CD4-positive, alpha-beta T cell (primary cell): ENCODE measurements around the gene VIPR2. TPM values are rescaled to one million over a fixed set of nuclear protein-coding genes. Genes with fewer than 3 reads are reported as not detected.

ENCODE experiments used
- ATAC-seq: fragments of 200-7000 bp; cut with Tn5 transposase; one replicate; pipeline ENCODE4 v1.10.0; 2022; ENCODE audit warnings: mild to moderate bottlenecking; ENCODE audit not compliant: poor library complexity
- CTCF ChIA-PET: fragments of 350-600 bp; sonication (Branson Sonifier 250); formaldehyde crosslinking; loops from one replicate; lab custom pipeline; 2021; ENCODE audit warnings: antibody characterized with exemption, inconsistent platforms; lab: Charles Lee
- POLR2A ChIA-PET: fragments of 350-600 bp; sonication (Branson Sonifier 250); formaldehyde crosslinking; loops from one replicate; lab custom pipeline; 2021; ENCODE audit warnings: antibody characterized with exemption, inconsistent platforms; lab: Charles Lee
- DNase-seq, 14 experiments: peaks; one replicate each; pipeline ENCODE4 v3.0.0-alpha.2; 2013 to 2020; ENCODE audit warnings: mixed read lengths in 2 of 14
- H3K27ac ChIP-seq, 2 donors: one replicate each; pipeline versions ENCODE4 v1.5.1 to v1.7.0; 2013; ENCODE audit warnings: low read length in 2 of 2, low read depth in 1 of 2, mild to moderate bottlenecking in 1 of 2
- H3K27me3 ChIP-seq, 2 experiments: 1 replicate in 1 of 2; 2 replicates in 1 of 2; pipeline versions ENCODE4 v1.6.1 to v1.7.0; 2013; ENCODE audit warnings: low read length in 2 of 2, control low read depth in 1 of 2, mild to moderate bottlenecking in 1 of 2, moderate library complexity in 1 of 2; ENCODE audit not compliant: insufficient read depth in 2 of 2, control insufficient read depth in 1 of 2
- H3K36me3 ChIP-seq: one replicate; pipeline ENCODE4 v1.6.1; 2013; ENCODE audit warnings: low read length, control low read depth; ENCODE audit not compliant: insufficient read depth
- H3K4me1 ChIP-seq: one replicate; pipeline ENCODE4 v1.6.1; 2013; ENCODE audit warnings: low read length, control low read depth; ENCODE audit not compliant: insufficient read depth
- H3K4me3 ChIP-seq: one replicate; pipeline ENCODE4 v1.5.1; 2013; ENCODE audit warnings: mild to moderate bottlenecking, low read length, moderate library complexity
- H3K9me3 ChIP-seq, 2 experiments: 1 replicate in 1 of 2; 2 replicates in 1 of 2; pipeline versions ENCODE4 v1.6.1 to v1.7.0; 2013; ENCODE audit warnings: low read length in 2 of 2, mild to moderate bottlenecking in 2 of 2, control low read depth in 1 of 2, moderate library complexity in 1 of 2; ENCODE audit not compliant: control insufficient read depth in 1 of 2, insufficient read depth in 1 of 2
- H3K27ac Mint-ChIP-seq: one replicate; pipeline ENCODE4 v1.8.0; 2020; ENCODE audit warnings: mixed read lengths
- H3K27me3 Mint-ChIP-seq: one replicate; pipeline ENCODE4 v1.8.0; 2021; ENCODE audit warnings: mixed read lengths
- H3K36me3 Mint-ChIP-seq: one replicate; pipeline ENCODE4 v1.8.0; 2021; ENCODE audit warnings: low read depth, mixed read lengths
- H3K4me1 Mint-ChIP-seq: one replicate; pipeline ENCODE4 v1.8.0; 2021; ENCODE audit warnings: low read depth, mixed read lengths
- H3K4me3 Mint-ChIP-seq: one replicate; pipeline ENCODE4 v1.8.0; 2020; ENCODE audit warnings: mild to moderate bottlenecking, mixed read lengths
- H3K9me3 Mint-ChIP-seq: one replicate; pipeline ENCODE4 v1.8.0; 2020; ENCODE audit warnings: mixed read lengths
- intact Hi-C, 2 experiments: fragments of 100-400 bp; cut with DNase I in 1 of 2; cut with micrococcal nuclease in 1 of 2; formaldehyde crosslinking; loops; one replicate each; pipeline versions ENCODE4 v1.15.1 to v1.9.0; 2023 to 2025; cut with DNase I, micrococcal nuclease
- total RNA-seq, 174 experiments: library from RNA in 2 of 174; stranded (reverse) in 2 of 174; gene quantifications; one replicate each; pipeline ENCODE4 v1.2.3 and lab custom pipeline; 2021 to 2026
- TF ChIP-seq, protein P1 (sequence below): fragments of 200-600 bp; IDR thresholded peaks from one replicate; pipeline ENCODE4 v1.8.0; 2022; ENCODE audit warnings: antibody characterized with exemption, mild to moderate bottlenecking

The VIPR2 gene
- total RNA-seq, 2 experiments from 2014 or later, result 0.59 to 0.80 TPM

DNA sequence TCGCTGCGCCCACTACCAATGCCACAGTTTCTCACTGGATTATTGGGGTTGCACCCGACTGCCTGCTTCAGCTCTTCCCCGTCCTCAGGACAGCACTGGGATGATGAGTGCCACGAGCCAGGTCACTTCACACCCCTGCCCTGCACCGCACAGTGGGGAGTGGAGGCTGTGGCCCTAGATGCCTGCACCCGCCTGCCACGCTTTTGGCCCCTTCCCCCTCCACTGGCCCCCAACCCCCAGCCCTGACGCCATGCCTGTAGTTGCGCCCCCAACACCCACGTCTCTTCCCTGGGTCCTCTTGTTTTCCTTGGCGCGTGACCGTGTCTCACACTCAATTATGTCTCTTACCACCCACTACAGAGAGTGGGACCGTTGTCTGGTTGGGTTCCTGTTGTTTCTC, 134.3 kb downstream of the VIPR2 start:
- Histone ChIP-seq H3K4me3 (no peak overlapping the region), H3K4me1 (no peaks in the 10 kb centered on the region), H3K36me3 (no peaks in the 10 kb centered on the region), H3K9me3 (peaks cover 0 to 16% of the 10 kb centered on the region in 2 experiments), H3K27me3 (no peaks in the 10 kb centered on the region), H3K27ac (no peak overlapping the region)
- intact Hi-C loops, result no loop called here
- no peaks in the 10 kb centered on the region for H3K9me3 Mint-ChIP-seq
- no peak overlapping the region for H3K27ac Mint-ChIP-seq
- no peaks in the 10 kb centered on the region for H3K27me3 Mint-ChIP-seq
- ATAC-seq, result no peak
- no peak overlapping the region for H3K4me3 Mint-ChIP-seq
- no peaks in the 10 kb centered on the region for H3K36me3 Mint-ChIP-seq
- ChIA-PET POLR2A (no interaction called here), CTCF (no interaction called here)
- H3K4me1 Mint-ChIP-seq, result peaks cover 19% of the 10 kb centered on the region
- DNase-seq, result no peak
- TF ChIP-seq, protein P1, sequence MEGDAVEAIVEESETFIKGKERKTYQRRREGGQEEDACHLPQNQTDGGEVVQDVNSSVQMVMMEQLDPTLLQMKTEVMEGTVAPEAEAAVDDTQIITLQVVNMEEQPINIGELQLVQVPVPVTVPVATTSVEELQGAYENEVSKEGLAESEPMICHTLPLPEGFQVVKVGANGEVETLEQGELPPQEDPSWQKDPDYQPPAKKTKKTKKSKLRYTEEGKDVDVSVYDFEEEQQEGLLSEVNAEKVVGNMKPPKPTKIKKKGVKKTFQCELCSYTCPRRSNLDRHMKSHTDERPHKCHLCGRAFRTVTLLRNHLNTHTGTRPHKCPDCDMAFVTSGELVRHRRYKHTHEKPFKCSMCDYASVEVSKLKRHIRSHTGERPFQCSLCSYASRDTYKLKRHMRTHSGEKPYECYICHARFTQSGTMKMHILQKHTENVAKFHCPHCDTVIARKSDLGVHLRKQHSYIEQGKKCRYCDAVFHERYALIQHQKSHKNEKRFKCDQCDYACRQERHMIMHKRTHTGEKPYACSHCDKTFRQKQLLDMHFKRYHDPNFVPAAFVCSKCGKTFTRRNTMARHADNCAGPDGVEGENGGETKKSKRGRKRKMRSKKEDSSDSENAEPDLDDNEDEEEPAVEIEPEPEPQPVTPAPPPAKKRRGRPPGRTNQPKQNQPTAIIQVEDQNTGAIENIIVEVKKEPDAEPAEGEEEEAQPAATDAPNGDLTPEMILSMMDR, result no peak

DNA sequence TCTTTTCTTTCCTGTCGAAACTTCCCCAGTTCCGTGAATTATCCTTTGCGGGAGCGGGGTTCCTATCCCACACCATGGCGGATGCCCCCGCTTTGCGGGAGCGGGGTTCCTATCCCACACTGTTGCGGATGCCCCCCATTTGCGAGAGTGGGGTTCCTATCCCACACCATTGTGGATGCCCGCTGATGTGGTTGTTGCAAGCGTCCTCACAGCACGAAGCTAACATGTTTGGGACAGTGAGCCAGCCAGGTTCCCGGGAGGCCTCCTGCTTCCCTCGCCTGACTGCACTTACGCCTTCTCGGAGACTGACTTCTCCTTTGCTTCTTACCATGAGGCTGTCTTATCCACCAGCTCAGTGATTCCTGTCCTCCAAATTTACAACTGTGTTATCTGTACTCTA, 134.7 kb downstream of the VIPR2 start:
- Histone ChIP-seq H3K4me1 (no peaks in the 10 kb centered on the region), H3K36me3 (no peaks in the 10 kb centered on the region), H3K27ac (no peak overlapping the region), H3K4me3 (no peak overlapping the region), H3K9me3 (peaks cover 0 to 16% of the 10 kb centered on the region in 2 experiments), H3K27me3 (no peaks in the 10 kb centered on the region)
- TF ChIP-seq, protein P1, result no peak
- intact Hi-C loops, result no loop called here
- POLR2A ChIA-PET, result no interaction called here
- Mint-ChIP-seq H3K36me3 (no peaks in the 10 kb centered on the region), H3K9me3 (no peaks in the 10 kb centered on the region), H3K27me3 (no peaks in the 10 kb centered on the region), H3K4me3 (no peak overlapping the region), H3K4me1 (peaks cover 19% of the 10 kb centered on the region), H3K27ac (no peak overlapping the region)
- CTCF ChIA-PET, result no interaction called here
- DNase-seq (no peak), ATAC-seq (no peak)

DNA sequence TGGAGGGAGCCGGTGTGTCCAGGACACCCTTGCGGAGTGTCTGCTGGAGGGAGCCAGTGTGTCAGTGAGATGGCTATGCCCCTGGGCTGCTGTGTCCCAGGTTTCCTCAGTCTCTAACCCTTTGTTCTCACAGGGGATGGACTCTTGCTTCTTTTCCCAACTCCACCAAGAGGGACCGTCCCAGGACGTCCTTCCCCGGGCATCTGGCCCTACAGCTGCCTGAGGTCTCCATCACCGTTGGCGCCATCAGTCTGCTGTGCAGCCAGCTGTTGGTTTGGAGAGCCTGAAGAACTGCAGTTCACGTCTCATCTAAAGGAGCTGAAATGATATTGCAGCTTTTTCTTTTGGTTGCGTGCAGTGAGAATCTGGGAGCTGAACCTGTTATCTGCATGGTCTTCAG, 136.2 kb downstream of the VIPR2 start:
- no peak for DNase-seq
- peaks cover 4% of the 10 kb centered on the region for H3K27me3 Mint-ChIP-seq
- no peak overlapping the region for H3K4me3 Mint-ChIP-seq
- Histone ChIP-seq H3K9me3 (peaks cover 0 to 7% of the 10 kb centered on the region in 2 experiments), H3K36me3 (no peaks in the 10 kb centered on the region), H3K4me3 (no peak overlapping the region), H3K4me1 (no peaks in the 10 kb centered on the region), H3K27me3 (no peaks in the 10 kb centered on the region), H3K27ac (no peak overlapping the region)
- no peaks in the 10 kb centered on the region for H3K36me3 Mint-ChIP-seq
- TF ChIP-seq, protein P1, result no peak
- CTCF ChIA-PET, result no interaction called here
- no peak overlapping the region for H3K27ac Mint-ChIP-seq
- H3K9me3 Mint-ChIP-seq, result no peaks in the 10 kb centered on the region
- no peak for ATAC-seq
- POLR2A ChIA-PET, result no interaction called here
- intact Hi-C loops, result no loop called here
- peaks cover 19% of the 10 kb centered on the region for H3K4me1 Mint-ChIP-seq
